BE2C (cell line): ENCODE data around the gene LTO1.
"Not testable (repeated sequence)": the region's sequence is repeated elsewhere in the genome, so short reads cannot be mapped to it uniquely, and the experiment has no call there.

Experiments
- DNase-seq: peaks from one replicate; pipeline ENCODE4 v3.0.0-alpha.2; 2020
- H3K27me3 ChIP-seq: fragments of 250-450 bp; sonication (Bioruptor Pico); 2 replicates; pipeline ENCODE4 v1.5.1; 2020; ENCODE audit warnings: mild to moderate bottlenecking
- H3K36me3 ChIP-seq: fragments of 250-450 bp; sonication (Bioruptor Pico); 2 replicates; pipeline ENCODE4 v1.5.1; 2020; ENCODE audit warnings: mild to moderate bottlenecking
- H3K4me1 ChIP-seq: fragments of 250-450 bp; sonication (Bioruptor Pico); 2 replicates; pipeline ENCODE4 v1.5.1; 2020
- H3K4me3 ChIP-seq: 2 replicates; pipeline ENCODE4 v1.5.1; 2011; ENCODE audit warnings: low read depth, low read length
- H3K9me3 ChIP-seq: fragments of 250-450 bp; sonication (Bioruptor Pico); 2 replicates; pipeline ENCODE4 v1.5.1; 2020
- TF ChIP-seq, protein P1 (sequence below): IDR thresholded peaks from 2 replicates; pipeline ENCODE4 v1.5.1; 2012; ENCODE audit warnings: mild to moderate bottlenecking, low read depth, low read length

The LTO1 gene

DNA sequence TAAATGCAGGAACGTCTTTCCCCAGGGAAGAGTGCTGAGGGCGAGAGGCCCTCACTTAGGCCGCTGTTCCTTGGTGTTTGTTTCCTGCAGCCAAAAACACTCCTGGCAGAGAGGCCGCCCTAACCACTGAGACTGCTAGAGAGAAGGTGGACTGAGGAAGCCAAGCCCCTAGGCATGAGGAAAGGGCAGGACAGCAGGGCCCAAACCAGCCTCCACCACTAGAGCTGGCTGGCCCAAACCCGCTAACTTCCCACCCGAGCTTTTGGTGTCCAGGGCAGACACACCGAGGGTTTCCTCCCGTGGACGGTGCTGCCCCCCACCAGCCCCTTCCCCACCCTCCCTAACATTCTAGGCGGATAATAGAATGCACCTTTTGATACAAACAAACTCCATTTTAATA, 22.7 kb upstream of the LTO1 start:
- Histone ChIP-seq H3K9me3 (no peaks in the 10 kb centered on the region), H3K27me3 (no peaks in the 10 kb centered on the region), H3K4me1 (peaks cover 27% of the 10 kb centered on the region), H3K36me3 (no peaks in the 10 kb centered on the region), H3K4me3 (no peak overlapping the region)
- no peak for DNase-seq
- TF ChIP-seq, protein P1, sequence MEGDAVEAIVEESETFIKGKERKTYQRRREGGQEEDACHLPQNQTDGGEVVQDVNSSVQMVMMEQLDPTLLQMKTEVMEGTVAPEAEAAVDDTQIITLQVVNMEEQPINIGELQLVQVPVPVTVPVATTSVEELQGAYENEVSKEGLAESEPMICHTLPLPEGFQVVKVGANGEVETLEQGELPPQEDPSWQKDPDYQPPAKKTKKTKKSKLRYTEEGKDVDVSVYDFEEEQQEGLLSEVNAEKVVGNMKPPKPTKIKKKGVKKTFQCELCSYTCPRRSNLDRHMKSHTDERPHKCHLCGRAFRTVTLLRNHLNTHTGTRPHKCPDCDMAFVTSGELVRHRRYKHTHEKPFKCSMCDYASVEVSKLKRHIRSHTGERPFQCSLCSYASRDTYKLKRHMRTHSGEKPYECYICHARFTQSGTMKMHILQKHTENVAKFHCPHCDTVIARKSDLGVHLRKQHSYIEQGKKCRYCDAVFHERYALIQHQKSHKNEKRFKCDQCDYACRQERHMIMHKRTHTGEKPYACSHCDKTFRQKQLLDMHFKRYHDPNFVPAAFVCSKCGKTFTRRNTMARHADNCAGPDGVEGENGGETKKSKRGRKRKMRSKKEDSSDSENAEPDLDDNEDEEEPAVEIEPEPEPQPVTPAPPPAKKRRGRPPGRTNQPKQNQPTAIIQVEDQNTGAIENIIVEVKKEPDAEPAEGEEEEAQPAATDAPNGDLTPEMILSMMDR: no peak

DNA sequence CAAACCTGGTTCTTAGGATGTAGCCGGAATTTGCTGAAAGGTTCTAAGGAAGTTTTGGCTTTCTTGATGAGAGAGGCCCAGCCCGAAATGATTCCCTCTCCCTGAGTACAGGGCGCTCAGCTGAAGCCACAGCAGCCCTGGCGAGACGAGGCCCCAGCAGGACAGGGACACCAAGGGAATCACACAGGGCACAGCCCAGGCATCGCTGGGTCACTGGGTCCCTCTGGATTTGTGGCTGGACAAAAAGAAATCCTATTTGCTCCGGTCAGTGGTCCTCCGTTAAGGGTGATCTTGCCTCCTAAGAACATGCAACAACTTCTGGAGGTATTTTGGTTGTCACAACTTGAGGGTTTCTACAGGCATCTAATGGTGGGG, 22.3 kb upstream of the LTO1 start:
- H3K9me3 ChIP-seq: no peaks in the 10 kb centered on the region
- peaks cover 27% of the 10 kb centered on the region for H3K4me1 ChIP-seq
- TF ChIP-seq, protein P1: no peak
- no peak overlapping the region for H3K4me3 ChIP-seq
- H3K27me3 ChIP-seq: no peaks in the 10 kb centered on the region
- DNase-seq: no peak
- no peaks in the 10 kb centered on the region for H3K36me3 ChIP-seq

DNA sequence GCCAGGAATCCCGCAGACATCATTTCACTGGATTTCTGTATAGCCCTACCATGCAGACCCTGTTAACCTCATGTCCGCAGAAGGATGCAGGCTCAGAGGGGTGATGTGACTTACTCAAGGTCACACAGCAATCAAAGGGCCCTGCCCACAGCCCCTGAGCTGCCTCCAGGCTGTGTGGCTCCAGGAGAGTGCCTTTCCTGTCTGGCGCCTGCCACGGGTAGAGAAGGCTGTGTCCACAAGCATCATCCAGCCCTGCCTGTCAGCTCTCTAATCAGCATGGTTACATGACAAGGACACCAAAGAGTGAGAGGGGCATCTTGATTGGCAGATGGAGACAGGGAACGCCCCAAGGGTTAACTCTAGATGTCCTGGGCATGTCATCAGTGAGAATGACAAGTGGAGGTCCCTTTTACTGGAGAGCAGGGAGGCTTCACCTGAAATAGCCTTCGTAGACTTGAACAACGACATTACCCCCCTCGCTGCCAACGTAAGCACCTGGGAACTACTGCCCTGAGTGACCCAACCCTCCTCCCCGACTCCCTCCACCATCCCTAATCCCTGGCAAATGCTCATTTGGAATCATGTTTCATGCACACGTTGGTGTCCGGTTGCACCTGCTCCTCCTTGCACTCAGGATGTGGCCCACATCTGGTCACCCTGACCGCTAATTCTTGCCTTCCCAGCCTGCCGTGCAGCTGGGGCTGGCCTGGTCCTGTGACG, 21.8 kb upstream of the LTO1 start:
- Histone ChIP-seq H3K36me3 (no peaks in the 10 kb centered on the region), H3K9me3 (no peaks in the 10 kb centered on the region), H3K4me1 (peaks cover 27% of the 10 kb centered on the region), H3K4me3 (no peak overlapping the region), H3K27me3 (no peaks in the 10 kb centered on the region)
- TF ChIP-seq, protein P1: no peak
- DNase-seq: no peak

DNA sequence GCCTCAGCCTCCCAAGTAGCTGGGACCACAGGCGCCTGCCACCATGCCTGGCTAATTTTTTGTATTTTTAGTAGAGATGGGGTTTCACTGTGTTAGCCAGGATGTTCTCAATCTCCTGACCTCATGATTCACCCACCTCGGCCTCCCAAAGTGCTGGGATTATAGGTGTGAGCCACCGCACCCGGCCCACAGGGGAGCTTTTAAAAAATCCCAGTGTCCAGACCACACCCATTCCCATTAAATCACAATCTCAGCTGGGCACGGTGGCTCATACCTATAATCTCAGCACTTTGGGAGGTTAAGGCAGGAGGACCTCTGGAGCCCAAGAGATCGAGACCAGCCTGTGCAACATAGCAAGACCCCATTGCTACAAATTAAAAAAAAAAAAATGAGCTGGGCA, 20.8 kb upstream of the LTO1 start:
- H3K36me3 ChIP-seq, DNase-seq, H3K9me3 ChIP-seq, H3K4me3 ChIP-seq, H3K27me3 ChIP-seq: not testable (repeated sequence)
- H3K4me1 ChIP-seq: peaks cover 26% of the 10 kb centered on the region

DNA sequence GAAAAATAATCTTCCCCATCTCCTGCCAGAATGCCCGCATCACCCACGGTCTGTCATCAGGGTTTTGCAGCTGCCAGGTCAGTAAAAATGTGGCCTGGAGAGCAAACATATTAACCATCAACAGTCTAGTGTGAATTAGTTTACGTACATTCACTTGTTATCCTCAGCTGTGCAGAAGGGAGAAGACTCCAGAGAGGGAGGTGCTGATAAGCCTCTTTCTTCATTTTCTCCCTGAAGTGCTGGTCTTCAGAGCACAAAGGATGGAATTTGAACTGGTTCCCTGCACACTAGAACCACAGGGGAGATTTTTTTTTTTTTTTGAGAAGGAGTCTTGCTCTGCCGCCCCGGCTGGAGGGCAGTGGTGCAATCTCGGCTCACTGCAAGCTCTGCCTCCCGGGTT, 20.4 kb upstream of the LTO1 start:
- H3K9me3 ChIP-seq: no peaks in the 10 kb centered on the region
- no peaks in the 10 kb centered on the region for H3K36me3 ChIP-seq
- no peaks in the 10 kb centered on the region for H3K27me3 ChIP-seq
- TF ChIP-seq, protein P1: no peak
- DNase-seq: no peak
- peaks cover 22% of the 10 kb centered on the region for H3K4me1 ChIP-seq
- no peak overlapping the region for H3K4me3 ChIP-seq

DNA sequence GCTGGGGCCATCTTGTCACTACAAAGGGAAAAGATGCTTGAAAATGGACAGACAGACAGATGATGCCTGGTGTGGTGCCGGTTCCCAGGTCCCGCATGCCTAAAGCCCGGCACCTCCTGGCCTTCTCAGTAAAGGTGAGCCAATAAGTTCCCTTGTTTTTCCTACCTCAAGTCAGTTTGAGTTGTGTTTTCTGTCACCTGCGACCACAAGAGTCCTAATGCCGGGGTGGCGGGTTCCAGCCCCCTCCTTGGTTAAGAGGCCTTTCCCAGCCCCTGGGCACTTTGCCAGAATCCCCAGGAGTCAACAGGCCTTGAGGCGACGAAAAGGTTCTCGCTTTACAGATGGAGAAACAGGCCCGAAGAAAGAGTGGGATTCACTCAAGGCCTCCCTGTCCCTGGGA, 19.6 kb upstream of the LTO1 start:
- no peak for DNase-seq
- no peaks in the 10 kb centered on the region for H3K27me3 ChIP-seq
- no peak overlapping the region for H3K4me3 ChIP-seq
- TF ChIP-seq, protein P1: no peak
- H3K36me3 ChIP-seq: no peaks in the 10 kb centered on the region
- H3K4me1 ChIP-seq: peaks cover 18% of the 10 kb centered on the region
- no peaks in the 10 kb centered on the region for H3K9me3 ChIP-seq
